Activated CD8-positive, alpha-beta memory T cell treated with anti-CD3 and anti-CD28 coated beads, Interleukin-2, amount 50 U/mL, for 24 hours (primary cell): ENCODE results near the gene GPN1.
"Not testable (repeated sequence)": the region's sequence is repeated elsewhere in the genome, so short reads cannot be mapped to it uniquely, and the experiment has no call there.

Experiments used
- DNase-seq: peaks from one replicate; pipeline ENCODE4 v3.0.0-alpha.2; 2020; ENCODE audit errors: extremely low read depth

GPN1 gene

DNA sequence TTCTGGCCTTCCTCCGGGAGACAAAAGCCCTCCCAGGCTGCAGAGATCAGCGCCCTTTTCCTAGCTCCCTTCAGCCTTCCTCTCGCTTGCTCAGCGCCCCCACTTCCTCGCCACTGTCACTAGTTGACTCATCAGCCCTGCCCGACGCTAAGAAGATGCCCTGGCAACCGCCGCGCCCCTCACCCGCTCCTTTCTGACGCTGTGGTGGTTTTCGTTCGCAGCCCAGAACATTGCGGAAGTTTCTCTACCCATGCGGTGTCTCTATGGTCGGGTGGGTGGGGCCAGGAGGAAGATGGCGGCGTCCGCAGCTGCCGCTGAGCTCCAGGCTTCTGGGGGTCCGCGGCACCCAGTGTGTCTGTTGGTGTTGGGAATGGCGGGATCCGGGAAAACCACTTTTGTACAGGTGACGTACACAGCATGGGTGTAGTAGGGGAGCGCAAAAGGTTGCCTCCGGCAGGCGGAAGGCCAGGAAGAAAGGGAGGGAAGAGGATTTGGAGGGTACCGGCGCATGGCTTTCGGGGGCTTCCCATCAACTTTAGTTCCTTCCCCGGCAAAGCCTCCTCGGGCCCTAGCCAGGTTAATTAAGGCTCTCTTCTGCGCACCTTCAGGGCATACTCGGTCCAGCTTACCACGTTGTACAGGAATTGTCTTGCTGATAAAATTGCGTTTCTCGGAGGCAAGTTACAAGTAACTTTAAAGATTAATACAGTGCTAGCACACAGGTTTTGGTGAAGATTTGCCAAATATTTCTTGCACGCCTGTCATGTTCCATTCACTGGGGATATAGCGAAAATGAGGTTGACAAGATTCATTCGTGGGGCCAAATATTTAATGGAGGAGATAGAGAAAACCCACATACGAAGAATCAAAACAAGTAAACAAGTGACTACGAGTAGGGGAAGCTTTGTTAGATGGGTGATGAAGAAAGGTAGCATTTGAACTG is at the start of gene GPN1, which contains the start of gene CCDC121:
Gene GPN1, plus strand, starts transcription at position 284 of the 943 bp plus-strand sequence. Its CDS starts 9 bp downstream, at position 293.
Gene CCDC121, minus strand, starts transcription at position 246 of the 943 bp plus-strand sequence. CDS start 1,213 bp downstream, outside the sequence.
- peak; percentile 97 for DNase-seq

DNA sequence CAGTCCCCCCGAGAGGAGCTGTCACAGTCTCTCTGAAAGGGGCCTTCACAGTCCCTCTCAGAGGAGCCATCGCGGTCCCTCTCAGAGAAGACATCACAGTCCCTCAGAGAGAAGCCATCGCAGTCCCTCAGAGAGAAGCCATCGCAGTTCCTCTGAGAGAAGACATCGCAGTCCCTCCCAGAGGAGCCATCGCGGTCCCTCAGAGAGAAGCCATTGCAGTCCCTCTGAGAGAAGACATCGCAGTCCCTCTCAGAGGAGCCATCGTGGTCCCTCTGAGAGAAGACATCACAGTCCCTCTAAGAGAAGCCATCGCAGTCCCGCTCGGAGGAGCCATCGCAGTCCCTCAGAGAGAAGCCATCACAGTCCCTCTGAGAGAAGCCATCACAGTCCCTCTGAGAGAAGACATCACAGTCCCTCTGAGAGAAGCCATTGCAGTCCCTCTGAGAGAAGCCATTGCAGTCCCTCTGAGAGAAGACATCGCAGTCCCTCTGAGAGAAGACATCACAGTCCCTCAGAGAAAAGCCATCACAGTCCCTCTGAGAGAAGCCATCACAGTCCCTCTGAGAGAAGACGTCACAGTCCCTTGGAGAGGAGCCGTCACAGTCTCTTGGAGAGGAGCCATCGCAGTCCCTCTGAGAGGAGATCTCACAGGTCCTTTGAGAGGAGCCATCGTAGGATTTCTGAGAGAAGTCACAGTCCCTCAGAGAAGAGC is 47.3 kb upstream of the GPN1 start:
- DNase-seq: no peak

DNA sequence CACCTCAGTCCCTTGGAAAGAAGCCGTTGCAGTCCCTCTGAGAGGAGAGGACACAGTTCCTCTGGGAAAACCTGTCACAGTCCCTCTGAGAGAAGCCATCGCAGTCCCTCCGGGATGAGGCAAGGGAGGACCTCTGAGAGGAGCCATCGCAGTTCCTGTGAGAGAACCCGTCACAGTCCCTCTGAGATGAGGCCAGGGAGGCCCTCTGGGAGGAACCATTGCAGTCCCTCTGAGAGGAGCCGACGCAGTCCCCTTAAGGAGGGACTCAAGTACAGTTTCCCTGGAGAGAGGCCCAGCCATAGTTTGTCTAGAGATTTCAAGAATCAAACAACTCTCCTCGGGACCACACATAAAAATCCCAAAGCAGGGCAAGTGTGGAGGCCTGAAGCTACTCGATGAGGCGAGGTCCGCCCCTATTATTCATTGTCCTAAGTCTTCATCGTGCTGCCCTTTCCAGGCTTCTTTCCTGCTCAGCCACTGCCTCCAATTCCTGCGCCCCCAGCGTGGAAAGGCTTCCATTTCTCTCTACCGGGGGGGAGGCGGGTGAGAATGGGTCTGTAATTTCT is 46.6 kb upstream of the GPN1 start:
- no peak for DNase-seq

DNA sequence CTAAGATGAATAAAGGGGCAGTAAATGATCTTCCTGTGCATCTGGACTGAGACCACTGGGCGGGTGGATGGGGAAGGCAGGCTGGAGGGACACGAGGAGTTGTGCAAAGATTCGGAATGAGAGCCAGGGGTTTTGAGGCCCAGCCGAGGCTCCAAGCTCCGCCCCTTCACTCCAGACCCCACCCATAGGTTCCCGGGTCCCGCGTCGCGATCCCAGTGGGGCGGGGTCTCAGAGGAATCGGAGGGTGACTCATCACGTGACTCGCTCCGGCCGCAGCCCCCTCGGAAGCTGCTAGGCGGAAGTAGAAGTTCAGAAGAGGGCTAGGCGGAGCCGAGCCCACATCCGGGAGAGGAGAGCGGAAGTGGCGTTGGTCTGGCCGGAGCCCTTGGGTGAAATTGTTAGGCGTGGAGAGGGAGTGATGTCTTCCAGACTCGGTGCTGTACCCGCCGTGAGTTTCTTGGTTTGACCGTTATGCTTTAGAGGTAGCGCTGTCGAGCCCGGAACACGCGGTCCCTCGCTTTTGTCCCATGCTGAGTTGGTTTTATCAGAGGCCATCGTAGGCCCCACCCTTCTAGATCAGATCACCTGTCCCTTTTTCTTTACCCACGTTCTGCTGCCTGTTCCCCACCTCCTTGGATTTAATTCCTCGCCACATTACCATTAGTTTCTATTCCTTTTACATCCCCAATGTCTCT is 46.0 kb upstream of the GPN1 start, which contains the start of gene ZNF512:
Gene ZNF512, plus strand, starts transcription at position 348 of the 695 bp plus-strand sequence. Its CDS starts 71 bp downstream, at position 419.
- peak; percentile 64 for DNase-seq

DNA sequence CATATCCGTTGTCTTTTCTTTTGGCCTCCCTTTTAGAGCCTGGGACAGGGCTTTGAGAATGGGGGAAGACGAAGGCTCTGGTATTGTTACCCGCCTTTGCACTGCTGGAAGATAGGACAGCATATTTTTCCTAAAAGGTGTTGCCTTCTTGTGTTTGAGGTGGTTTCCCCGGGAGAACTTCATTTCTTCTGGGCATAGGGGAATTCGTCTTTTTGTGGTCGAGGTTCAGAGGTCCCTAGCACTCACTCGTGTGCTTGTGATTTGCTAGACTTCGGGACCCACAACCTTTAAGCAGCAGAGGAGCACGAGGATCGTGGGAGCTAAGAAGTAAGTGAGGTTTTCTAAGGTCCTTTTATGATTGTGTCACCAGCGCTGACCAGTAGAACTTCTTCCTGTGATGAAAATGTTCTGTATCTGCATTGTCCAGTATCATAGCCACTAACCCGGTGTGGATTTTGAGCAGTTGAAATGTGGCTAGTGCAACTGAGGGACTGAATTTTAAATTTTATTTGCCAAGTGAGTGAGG is 45.4 kb upstream of the GPN1 start:
- no peak for DNase-seq

DNA sequence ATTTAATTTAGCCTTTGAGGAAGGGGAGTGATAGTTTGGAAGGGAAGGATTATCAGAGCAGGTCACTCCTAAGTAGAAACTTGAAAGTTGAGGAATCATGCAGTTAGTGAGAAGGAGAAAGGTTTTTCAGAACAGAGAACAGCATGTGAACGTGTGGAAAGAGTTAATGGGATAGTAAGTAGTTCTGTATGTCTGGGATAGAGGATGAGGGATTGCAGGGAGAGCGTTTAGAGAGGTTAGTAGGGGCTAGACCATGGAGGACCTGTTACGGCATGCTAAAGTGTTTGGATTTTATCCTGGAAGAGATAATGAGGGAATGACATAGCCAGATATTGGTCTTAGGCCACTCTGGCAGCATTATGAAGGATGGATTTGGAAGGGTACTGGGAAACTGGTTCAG is 44.3 kb upstream of the GPN1 start:
- DNase-seq: no peak

DNA sequence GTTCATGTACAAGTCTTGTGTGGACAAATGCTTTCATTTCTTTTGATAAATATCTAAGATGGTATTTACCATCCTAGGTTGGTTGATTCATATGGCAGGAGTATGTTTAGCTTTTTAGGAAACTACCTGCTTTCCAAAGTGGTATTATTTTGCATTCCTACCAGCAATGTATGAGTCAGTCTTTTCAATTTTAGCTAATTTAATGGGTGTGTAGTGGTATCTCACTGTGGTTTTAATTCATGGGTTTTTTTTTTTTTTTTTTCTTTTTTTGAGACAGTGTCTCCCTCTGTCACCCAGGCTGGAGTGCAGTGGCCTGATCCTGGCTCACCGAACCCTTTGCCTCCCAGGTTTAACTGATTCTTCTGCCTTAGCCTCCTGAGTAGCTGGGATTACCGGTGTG is 41.8 kb upstream of the GPN1 start:
- no peak for DNase-seq

DNA sequence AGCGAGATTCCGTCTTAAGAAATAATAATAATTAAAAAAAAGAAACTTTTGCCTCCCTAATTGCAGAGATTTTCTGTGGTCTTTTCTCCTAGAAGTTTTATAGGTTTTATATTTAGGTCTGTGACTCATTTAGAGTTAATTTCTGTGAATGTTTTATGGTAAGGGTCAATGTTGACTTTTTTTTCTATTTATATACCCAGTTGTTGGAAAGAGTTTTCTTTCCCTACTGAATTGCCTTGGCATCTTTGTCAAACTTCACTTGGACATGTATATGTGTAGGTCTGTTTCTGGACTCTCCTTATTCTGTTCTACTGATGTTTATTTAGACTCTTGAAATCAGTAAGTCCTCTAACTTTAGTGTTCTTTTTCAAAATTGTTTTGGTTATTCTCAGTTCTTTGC is 40.5 kb upstream of the GPN1 start:
- DNase-seq: no peak

DNA sequence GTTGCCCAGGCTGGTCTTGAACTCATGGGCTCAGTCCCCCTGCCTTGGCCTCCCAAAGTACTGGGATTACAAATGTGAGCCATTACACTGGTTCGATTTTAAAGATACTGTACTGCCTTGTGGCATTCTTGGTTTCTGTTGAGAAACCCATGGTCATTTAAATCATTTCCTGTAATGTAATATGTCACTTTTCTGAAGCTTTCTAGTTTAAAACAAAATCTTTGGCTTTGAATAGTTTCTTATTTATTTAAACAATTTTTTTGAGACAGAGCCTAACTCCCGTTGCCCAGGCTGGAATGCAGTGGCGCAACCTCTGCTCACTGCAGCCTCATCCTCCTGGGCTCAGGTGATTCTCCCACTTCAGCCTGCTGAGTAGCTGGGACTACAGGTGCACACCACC is 37.1 kb upstream of the GPN1 start:
- no peak for DNase-seq

DNA sequence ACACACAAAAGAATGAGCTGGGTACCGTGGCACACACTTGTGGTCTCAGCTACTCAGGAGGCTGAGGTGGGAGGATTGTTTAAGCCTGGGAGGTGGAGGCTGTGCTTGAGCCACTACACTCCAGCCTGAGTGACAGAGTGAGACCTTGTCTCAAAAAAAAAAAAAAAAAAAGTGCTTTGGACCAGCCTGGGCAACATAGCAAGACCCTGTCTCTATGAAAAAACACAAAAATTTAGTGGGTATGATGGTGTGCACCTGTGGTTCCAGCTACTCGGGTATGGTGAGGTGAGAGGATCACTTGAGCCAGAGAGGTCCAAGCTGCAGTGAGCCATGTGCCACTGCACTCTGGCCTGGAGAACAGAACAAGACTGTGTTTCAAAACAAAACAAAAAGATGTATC is 35.6 kb upstream of the GPN1 start:
- DNase-seq: no peak

DNA sequence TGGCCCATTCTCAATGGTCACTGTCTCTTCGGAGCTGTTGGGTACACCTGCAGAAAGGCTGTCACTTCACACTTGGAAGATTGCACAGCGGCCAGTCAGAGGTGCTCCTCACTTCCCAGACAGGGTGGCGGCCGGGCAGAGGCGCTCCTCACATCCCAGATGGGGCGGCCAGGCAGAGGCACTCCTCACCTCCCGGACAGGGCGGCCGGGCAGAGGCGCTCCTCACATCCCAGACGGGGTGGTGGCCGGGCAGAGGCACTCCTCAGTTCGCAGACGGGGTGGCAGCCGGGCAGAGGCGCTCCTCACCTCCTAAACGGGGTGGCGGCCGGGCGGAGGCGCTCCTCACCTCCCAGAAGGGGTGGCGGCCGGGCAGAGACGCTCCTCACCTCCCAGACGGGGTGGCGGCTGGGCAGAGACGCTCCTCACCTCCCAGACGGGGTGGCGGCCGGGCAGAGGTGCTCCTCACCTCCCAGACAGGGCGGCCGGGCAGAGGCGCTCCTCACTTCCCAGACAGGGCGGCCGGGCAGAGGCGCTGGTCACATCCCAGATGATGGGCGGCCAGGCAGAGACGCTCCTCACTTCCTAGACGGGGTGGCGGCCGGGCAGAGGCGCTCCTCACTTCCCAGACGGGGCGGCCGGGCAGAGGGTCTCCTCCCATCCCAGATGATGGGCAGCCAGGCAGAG is 34.7 kb upstream of the GPN1 start:
- DNase-seq: not testable (repeated sequence)

DNA sequence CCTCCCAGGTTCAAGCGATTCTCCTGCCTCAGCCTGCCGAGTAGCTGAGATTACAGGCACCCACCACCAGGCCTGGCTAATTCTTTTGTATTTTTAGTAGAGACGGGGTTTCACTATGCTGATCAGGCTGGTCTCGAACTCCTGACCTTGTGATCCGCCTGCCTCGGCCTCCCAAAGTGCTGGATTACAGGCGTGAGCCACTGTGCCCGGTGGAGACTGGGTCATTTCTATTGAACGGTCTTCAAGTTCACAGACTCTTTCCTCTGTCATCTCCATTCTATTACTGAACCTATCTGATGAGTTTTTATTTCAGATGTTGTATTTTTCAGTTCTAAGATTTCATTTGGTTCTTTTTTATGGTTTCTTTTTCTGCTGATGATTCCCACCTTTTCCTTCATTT is 33.4 kb upstream of the GPN1 start:
- DNase-seq: not testable (repeated sequence)

DNA sequence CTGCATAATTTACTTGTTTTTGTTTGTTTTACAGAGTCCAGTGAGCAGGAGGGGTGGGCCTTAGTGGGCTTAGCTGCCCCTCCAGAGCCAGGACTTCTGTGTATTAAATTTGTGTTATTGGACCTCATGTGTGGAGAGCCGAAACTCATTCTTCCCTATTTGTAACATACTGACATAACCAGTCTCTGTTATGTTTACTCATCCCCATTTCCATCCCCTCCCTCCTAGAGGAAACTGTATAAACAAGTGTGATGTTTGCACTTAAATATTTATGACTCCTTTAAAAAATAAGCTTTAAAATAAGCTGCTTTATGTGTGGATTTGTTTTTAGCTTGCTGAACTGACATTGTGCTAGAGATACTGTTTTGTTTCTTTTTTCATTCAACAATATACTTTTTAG is 32.2 kb upstream of the GPN1 start:
- DNase-seq: no peak

DNA sequence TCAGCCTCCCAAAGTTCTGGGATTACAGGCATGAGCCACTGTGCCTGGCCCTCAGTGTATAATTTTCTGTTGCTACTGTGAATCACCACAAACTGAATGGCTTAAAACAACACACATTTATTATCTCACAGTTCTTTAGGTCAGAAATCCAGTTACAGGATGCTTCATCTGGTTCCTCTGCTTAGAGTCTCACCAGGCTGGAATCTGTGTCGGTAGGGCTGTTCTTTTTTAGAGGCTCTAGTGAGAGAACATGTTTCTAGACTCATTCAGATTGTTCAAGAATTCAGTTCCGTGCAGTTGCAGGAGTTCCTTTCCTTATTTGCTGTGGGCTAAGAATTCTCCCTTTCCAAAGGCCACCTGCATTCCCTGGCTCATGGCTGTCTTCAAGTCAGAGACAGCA is 22.2 kb upstream of the GPN1 start:
- DNase-seq: no peak

DNA sequence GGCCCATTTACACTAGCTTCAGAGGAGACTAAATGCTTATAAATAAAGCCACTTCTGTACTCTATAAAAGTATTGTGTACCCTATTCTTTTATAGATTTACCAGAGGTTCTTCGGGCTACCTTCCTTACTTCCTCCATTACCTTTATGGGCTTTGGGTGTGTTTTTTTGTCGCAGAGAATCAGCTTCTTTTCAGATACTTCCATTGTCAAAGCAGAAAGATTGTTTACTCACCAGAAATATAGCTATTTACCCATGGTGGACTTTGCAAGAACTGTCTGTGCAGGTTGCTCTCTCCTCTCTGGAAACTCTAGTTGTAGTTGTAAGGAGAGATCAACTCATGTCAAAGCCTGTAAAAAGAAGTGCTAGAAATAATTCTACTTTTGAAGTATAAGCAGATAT is 14.9 kb upstream of the GPN1 start:
- DNase-seq: no peak

DNA sequence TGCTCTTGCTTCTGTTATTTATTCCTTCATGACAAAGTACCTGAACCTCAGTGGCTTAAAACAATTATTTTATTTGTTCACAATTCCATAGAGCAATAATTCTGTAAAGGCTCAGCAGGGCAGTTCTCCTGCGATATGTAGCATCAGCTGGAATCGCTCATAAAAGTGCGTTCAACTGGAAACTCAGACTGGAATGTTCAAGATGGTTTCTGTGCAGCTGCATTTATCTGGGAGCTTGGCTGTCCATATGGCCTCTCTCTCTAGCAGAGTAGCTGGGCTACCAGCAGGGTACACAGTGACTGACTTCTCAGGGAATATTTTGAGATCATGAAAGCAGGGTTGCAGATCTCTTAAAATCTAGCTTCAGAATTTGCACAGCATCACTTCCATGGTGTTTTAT is 13.5 kb upstream of the GPN1 start:
- no peak for DNase-seq

DNA sequence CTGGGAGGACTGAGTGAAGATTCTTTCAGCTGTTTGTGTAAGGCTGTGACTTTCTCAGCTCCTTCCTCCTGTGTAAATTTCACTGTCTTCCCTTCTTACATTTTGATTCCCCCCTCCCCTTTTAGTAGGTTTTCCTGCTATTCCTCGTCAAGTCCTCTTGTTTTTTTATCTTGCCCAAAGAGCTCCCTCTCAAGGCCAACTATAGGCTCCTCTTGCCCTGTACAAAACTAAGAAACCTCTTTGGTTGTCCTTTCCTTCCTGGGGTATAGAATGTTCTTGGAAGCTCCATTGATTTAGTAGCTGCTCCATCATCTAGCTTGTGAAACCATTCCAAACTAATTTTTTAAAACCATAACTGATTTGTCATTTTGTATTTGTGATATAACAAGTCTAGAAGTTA is 7.3 kb upstream of the GPN1 start:
- DNase-seq: no peak

DNA sequence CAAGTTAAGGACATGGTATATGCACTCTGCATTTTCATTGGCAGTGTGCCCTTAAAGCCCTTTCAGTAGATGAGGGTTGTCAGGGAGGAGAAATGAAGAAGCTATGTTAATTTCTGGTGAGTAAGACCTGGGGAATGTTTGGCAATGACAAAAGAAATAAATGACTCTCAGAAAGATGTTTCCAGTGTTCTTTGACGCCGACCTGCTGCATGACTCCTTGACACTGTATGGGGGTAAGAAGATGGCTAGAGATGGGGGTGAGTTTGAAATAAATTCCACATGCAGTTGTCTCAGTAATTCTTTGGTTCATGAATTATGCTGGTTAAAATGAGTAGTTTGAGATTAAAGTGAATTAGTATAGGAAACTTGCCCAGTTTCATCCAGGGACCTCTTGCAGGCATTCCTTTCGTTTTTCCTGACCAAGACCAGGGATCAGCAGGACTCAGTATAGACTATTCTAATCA is 5.9 kb upstream of the GPN1 start:
- DNase-seq: no peak

DNA sequence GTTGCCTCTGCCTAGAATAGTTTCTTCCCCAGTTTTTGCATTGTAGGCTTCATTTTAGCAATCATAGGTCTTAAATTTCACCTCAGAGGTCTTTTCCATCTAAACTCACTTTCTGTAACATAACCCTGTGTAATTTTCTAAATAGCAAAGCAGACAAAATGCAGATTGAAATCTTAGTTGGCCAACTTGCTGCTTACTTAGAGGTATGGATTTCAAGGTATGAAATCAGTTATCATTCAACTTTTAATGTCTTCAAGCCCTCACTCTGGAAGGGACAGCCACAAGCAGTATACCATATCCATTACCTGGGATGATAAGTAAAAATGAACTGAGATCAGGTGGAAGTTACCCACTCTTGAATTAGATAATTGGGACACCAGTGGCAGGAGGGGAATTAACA is 3.9 kb upstream of the GPN1 start:
- DNase-seq: no peak

DNA sequence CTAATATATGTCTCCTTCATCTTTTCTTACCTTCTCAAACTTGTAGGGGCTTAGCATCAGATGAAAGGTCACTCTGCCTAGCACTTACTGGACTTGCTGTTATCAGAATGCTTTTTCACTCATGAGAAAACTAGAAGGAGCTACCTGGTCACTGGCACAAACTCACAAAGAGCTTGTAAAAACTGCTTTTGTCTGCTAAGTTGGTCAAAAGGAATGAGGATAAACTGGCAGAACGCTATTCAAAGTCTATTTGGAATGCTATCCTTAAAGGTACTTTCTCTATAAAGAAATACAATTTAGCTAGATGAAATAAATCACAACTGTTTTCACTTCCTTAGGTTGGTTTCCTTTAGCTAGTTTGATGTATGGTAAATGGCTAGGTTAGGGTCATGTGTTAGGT is 2.5 kb upstream of the GPN1 start:
- DNase-seq: not testable (repeated sequence)

DNA sequence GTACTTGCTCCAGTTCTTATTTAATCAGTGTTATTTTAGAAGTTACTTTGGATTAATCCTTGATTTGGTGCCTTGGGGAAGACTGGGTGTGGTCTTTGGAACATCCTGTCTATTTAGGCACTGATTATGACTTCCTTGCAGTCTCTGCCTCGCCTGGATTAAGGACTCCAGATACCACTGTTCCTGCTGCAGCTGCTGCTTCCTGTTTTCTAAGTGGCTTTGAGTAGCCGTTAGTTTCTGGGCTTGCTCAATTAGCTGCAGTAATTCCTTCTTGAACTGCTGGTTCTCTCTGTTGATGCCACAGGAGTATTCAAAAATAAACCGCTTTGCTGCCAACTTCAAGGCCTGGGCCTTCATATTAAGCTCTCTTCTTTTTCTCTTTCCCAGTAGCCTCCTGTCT is 1.9 kb upstream of the GPN1 start:
- DNase-seq: not testable (repeated sequence)
